ENCODE data around the gene RALGPS1.

RALGPS1 gene

DNA sequence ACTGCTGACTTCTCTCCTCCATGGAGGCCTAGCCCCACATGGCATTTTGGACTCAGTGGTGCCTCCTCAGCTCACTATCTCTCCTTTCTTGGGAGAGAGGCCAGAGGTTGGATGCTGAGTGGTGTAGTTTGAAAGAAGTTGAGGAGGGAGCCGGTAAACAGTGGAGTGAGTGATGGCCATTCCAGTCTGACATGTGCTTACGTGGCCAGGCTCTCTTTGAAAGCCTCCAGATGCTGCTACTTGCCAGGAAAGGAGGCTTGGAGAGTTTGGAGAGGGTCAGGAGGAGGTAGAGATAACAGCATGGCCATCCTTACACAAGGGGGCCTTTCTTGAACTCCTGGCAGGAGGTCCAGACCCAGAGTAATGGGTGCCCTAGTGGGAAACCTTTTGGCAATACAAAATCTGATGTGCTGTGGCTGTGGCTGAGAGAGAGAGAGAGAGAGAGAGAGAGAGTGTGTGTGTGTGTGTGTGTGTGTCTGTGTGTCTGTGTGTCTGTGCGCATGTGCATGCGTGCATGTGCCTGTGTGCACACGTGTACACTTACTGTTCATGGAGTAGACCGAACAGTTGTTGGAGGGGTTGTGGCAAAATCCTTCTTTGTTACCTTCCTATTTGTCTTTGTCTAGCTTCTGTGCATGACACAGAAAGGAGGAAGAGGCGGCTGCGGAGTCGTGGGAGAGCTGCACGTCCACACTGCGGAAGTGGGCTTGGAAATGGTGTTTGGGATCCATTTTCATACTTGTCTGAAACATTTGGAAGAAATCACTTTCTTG is 37.8 kb downstream of the RALGPS1 start:
- DNase-seq (ENCODE audit: extremely low read depth in 1 of 2, low read depth in 1 of 2) = no peak

DNA sequence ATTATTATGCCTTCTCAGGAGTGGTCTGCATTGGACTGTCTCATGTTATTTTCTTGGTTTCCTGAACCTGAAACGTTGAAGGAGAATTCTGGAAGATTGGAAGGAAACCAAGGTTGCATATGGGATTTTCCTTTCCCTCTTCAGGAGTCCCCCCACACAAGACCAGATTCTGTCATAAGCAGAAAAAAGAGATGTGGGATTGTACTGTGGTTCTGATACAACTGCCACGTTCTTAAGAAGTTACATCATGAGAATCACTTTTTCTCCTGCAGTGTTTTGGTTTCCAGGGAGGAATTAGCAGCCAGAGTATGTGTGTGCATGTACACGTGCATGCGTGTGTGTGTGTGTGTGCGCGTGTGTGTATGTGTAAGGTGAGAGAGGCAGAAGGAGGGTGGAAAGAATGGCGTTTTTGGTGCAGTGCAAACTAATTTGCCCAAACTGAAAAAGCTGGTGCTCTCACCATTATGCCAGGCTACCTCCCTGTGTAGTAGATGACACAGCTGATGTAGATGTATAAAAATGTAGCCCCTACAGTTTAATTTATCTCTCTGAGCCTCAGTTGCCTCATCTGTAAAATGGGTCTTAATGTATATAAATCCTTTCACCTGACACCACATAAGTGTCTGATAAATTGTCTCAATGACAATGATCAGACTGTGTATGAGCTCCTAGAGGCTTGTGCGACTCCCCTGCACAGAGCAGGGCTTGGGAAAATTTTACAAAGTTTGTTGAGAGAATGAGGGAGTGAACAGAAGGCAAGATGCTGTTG is 38.6 kb downstream of the RALGPS1 start:
- DNase-seq (ENCODE audit: extremely low read depth in 1 of 2, low read depth in 1 of 2) = no peak

DNA sequence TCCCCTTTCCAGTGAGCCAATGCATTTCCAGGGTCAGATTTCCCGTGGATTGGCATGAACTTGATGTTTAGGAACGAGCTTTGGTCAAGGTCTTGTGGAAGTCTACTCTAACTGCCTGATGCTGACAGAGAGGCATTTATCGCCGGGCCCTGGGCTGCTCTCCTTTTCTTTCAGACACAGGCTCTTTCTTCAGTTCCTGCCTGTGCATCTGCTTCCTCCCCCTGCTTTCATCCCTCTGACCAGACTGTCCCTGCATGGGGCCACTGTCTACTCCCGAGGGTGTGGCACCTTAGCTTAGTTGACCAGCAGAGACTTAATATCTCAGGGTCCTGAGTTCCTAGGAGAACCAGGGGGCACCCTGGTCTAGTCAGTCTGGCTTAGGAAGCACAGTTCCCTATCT is 41.2 kb downstream of the RALGPS1 start:
- no peak for DNase-seq (ENCODE audit: extremely low read depth in 1 of 2, low read depth in 1 of 2)

DNA sequence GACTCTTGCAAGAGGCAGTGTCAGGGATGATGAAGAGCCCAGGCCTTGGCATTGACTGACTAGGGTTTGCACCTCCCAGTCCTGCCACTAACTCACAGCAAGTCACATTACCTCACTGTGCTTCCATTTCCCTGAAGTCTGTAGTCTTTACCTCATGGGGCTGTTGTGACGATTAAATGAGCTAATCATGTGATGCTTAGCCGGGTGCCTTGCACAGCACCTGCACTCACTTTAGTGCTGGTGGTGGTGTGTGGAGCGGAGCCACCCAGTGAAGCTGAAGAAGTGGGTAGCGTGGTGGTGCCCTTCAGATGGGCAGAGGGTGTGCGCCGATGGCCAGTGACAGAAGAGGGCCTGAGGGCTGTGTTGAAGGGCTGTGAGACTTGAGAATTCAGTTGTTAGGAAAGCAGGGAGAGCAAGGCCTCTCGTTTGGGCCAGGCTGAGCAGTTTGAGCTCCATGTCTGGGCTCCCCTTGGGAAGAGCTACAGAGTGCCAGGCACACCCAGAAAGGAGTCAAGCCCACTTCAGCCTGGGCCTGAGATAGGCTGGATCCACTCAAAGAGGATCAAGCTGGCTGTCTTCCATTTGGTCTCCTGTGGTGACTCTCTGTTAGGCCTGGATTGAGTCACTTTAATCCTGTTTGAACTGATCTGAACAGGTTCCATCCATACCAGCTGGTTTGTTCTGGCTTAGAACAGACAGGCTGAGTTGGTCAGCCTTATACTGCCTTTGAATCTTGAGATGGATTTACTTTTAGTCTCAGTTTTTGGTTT is 42.5 kb downstream of the RALGPS1 start:
- DNase-seq (ENCODE audit: extremely low read depth in 1 of 2, low read depth in 1 of 2) = no peak

DNA sequence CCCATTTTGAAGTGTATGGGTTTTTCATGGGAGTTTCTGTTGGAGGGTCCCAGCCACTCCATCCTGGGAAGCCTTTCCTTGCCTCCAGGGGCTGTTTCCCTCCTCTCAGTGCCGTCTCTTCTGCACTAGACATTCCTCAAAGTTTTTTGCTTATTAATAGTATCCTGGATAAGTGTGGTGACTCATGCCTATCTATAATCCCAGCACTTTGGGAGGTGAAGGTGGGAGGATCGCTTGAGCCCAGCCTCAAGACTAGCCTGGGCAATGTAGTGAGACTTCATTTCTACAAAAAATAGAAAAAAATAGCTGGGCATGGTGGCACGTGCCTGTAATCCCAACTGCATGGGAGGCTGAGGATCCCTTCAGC is 43.1 kb downstream of the RALGPS1 start:
- DNase-seq (ENCODE audit: extremely low read depth in 1 of 2, low read depth in 1 of 2) = no peak

DNA sequence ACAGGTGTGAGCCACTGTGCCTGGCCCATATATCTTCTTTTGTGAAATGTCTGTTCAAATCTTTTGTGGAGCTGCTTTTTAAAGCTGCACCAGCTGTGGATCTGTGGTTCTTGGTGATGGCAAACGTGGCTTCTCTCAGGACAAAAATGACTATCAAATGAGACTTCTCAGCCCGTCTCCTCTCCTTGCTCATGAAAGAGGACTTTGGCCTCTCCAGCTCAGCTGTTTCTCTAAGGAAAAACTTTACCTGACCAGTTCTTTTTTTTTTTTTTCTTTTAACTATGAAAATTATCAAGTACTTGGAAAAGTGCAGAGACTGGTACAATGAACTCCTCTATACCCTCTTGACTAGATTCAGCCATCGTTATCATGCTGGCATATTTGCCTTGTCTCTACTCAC is 44.8 kb downstream of the RALGPS1 start:
- DNase-seq (ENCODE audit: extremely low read depth in 1 of 2, low read depth in 1 of 2) = no peak

DNA sequence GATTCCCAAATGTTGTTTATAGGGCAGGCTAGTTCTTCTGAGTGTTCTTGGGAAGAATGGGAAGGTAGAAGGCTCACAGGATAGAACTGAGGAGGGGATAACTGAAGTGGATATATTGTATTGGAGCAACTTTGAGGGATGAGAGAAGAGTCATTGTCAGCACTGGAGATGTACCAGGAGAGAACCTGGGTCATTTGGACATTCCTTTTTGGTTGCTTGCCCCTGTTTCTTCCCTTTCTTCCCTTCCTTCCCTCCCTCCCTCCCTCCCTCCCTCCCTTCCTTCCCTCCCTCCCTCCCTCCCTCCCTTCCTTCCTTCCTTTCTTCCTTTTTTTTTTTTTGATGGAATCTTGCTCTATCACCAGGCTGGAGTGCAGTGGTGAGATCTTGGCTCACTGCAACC is 45.3 kb downstream of the RALGPS1 start:
- no peak for DNase-seq (ENCODE audit: extremely low read depth in 1 of 2, low read depth in 1 of 2)

DNA sequence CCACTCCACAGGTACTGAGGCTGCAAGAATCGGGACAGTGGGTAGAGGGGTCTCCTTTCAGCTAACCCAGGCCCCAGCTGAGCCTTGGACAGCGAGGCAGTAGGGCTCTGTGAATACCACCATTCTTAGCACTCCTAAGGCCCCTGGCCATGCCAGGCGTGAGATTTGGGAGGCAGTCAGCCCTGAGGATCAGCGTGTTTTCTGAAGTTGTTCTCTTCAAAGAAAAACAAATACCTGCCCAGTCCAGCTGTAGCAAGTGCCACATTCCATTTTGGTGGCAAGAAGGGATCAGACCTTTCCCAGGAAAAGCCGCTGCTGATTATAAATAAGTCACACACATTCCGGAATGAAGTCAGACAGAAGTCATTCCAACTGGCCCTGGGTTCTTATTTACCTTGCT is 47.8 kb downstream of the RALGPS1 start:
- no peak for DNase-seq (ENCODE audit: extremely low read depth in 1 of 2, low read depth in 1 of 2)

DNA sequence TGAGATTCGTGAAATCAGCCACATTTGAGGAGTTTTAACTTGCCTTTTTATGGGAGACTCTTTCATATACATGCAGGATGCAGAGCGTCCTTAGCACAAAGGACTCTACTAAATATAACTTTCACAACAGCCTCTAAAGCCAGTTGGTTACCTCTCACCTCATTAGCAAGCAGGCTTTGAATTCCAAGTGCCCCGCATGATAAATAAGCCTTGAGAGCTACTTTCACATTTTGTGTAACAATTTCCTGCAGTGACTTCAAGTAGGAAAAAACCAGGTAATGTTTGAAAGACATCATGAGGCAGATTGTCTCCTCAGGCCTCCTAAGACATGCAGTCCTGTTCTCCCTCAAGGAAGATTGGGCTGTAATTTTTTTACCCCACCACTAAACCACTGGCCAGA is 50.5 kb downstream of the RALGPS1 start:
- DNase-seq (ENCODE audit: extremely low read depth in 1 of 2, low read depth in 1 of 2) = no peak

DNA sequence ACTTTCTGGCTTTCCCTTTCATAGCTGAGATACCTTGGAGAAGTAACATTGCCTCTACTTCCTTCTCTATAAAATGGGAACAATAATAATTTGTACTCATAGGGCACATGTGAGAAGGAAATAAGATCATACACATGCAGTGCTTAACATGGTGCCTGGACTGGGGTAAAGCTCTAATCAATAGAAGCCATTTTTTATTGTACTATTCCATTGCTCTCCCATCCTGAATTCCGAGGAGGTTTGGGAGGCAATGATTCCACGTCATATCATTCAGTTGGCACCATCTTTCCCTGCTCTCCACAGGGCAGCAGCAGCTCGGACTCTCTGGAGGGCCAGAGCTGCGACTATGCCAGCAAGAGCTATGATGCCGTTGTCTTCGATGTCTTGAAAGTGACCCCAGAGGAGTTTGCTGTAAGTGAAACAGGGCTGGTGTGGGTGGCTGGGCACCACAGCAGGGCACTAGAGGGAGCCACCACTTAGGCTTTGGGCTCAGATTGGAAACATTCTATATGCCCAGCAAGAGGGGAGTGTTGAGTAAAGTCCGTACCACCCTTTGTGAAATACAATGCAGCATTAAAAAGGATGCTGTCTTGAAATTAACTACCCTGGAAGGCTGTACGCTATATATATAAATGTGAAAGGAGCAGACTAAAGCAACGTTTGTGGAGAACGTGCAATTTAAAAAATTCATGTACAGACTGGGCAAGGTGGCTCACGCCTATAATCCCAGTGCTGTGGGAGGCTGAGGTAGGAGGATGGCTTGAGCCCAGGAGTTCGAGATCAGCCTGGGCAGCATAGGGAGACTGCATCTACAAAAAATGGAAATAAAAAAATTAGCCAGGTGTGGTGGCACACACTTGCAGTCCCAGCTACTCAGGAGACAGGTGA is 51.2 kb downstream of the RALGPS1 start:
- DNase-seq (ENCODE audit: extremely low read depth in 1 of 2, low read depth in 1 of 2) = peak in 1 of 2 donors; percentile 26

DNA sequence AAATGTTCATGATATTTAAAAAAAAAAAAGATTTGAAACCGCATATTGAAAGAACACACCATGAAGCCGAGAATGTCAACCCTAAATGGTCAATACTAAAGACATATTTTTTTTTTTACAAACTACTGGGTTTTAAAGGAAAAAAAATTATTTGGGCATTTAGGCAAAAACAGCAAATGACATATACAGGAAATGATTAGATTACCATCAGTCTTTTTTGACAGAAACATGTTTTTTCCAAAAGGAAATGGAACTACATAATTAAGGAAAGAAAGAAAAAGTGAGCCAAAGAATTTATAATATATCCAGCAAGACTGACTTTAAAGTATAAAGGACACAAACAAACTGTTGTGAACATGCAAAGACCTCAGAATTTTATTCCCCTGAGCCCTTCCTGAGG is 56.7 kb downstream of the RALGPS1 start:
- DNase-seq (ENCODE audit: extremely low read depth in 1 of 2, low read depth in 1 of 2) = no peak

DNA sequence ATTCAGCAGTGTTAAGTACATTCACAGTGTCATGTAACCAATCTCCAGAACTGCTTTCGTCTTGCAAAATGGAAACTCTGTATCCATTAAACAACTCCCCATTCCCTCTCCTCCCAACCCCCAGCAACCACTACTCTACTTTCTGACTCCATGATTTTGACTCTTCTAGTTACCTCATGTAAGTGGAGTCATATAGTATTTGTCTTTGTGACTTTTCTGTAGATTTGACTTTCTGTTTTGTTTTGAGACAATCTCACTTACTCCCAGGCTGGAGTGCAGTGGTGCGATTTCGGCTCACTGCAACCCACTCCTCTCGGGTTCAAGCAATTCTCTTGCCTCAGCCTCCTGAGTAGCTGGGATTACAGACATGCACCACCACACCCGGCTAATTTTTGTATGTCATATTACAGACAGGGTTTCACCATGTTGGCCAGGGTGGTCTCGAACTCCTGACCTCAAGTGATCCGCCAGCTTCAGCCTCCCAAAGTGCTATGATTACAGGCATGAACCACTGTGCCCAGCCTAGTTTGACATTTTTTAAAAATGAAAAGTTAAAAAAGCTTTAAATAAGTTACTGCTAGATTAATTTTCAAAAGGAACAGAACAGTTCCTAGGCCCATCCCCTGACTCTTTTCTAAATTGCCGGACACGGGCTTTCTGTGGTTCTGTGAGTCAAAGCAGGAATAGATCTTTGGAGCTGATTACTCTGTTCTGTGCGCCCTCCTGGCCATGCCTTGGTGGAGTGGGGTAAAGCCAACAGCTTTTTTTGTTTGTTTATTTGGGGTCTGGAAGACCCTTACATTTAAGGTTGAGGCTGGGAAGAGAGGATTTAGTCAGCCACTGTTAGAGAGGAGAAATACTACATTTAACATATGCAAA is 59.3 kb downstream of the RALGPS1 start:
- no peak for DNase-seq (ENCODE audit: extremely low read depth in 1 of 2, low read depth in 1 of 2)

DNA sequence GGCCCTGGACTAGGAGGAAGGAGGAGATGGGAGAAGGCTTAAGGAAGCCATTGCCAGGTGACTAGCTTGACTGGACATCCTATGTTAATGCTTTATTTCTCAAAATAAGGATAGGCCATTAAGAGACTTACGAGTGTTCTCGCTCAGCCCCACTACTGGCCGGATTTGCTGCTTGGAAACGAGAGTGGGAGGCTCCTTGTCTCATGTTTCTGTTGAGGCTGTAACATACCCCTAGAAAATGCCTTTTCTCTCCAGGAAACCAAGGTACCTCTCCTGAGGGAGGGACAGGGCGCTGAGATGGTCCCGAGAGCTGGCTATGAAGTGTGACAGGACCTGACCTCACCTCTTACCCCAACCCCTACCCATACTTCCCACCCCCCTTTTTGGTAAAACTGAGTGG is 60.0 kb downstream of the RALGPS1 start:
- DNase-seq (ENCODE audit: extremely low read depth in 1 of 2, low read depth in 1 of 2) = no peak

DNA sequence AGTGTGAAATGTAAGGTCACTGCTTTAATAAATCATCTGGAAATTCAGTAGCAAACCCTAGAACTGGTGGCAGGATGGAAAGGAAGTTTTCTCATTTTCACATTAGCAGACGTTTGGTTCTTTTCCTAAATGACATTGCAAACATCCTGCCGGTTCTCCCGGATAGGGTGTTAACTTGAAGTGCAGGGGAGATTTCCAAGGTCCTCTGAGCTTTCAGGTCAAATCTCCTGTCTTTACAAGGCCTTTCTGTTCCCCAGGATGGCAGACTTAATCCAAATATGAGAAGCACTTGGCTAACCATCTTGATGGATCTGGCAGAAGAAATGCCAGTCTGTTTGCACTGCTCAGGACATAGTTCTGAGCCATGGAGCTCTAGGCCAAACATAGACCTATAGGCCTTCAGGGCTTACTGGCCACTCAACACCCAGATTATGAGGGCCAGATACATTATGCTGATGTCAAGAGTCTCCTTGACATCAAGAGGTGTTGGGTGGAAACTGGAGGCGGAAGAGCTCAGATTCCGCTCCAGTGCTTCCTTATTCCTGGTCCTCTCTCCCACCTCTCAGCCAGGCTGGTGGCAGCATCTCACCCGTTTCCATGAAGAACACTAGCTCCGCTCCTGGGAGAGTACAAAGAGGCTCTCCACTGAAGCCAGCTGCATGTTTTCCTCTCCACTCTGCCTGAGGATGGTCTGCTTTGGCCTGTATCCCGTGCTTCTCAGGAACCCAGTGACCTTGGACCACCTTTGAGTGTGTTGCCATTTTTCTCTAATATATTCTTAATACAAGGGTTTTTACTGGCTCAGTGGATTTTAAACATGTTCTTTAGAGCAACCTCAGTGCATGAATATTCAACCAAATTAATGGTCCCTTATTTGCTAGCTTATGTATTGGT is 61.0 kb downstream of the RALGPS1 start:
- no peak for DNase-seq (ENCODE audit: extremely low read depth in 1 of 2, low read depth in 1 of 2)

DNA sequence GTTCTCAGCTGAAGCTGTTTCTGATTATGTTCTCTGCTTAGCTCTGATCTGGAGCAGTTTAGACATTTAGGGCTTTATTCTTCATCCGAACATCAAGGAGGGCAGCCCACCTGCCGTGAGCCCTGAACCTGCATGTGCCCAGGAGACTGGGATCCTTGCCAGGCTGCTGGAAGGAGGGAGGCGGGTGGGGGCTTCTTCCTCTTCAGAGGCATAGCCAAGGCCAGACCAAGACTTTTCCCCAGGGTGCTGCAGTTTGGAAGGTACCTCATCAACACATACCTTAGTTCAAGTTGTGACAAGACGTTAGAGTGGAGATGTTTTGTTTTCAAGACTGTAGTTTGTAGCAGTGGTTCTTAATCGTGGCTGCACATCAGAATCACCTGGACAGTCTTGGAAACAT is 64.9 kb downstream of the RALGPS1 start:
- DNase-seq (ENCODE audit: extremely low read depth in 1 of 2, low read depth in 1 of 2) = no peak

DNA sequence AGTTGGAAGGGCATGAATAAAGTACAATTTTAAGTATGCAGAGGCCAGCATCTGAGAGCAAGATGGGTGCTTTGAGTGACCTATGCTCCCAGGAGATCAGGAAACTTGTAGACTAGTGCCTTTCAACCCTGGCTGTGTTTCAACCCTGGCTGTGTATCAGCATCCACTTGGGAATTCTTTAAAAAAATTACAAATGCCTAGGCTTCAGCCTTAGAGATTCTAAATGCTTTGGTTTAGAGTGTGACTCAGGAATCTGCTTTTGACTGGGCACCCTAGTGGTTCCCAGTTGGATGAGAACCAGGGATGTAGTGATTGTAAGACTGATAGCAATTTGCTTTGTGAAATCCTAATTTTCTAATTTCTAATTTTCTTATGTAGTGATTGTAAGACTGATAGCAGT is 65.6 kb downstream of the RALGPS1 start:
- DNase-seq (ENCODE audit: extremely low read depth in 1 of 2, low read depth in 1 of 2) = no peak

DNA sequence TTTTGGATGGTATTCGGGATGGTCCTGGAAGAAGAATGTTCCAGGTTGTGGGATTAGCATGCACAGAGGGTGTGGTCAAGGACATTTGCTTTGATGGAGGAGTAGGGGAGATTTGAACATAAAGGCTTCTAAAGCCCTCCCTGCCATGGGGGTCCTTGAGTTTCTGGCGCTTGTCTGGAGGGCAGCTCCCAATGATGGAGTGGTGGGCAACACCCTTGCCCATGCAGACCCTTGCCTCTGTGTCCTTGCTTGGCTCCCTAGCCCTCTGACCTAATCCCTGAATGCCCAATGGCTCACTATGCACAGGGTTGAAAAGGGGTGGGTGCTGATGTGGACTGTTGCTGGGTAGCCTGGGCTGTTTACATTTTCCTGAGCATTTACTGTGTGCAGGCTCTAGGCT is 66.6 kb downstream of the RALGPS1 start:
- DNase-seq (ENCODE audit: extremely low read depth in 1 of 2, low read depth in 1 of 2) = no peak

DNA sequence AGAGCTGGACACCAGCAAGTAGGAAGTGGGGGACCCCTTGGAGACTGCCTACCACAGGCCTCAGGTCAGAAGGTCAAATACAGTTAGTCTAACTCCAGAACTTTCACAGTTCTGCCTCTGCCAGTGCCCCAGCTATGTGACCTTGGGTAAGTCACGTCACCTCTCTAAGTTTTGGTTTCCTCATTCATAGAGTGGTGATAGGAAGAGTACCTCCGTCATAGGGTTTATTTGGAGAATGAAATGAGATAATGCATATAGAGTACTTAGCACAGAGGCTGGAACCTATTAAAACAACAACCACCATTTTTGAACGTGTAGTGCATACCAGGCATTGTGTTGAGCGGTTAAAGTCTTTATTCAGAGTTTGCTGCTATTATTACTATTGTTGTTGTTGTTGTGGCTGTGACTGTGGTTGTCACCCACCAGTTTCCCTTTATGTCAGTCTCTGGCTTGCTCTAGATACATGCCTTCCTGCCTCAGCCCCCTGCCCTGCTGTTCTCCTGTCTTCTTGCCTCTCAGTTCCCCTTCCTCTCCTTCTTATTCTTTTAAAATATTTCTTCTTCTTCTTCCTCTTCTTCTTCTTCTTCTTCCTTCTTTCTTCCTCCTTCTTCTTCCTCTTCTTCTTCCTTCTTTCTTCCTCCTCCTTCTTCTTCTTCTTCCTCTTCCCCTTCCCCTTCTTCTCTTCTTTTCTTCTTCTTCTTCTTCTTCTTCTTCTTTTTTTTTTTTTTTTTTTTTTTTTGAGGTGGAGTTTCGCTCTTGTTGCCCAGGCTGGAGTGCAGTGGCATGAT is 67.8 kb downstream of the RALGPS1 start:
- no peak for DNase-seq (ENCODE audit: extremely low read depth in 1 of 2, low read depth in 1 of 2)
